Activated T-helper 9 cell treated with anti-CD3 and anti-CD28 coated beads, Interleukin-2, amount 50 U/mL, for 16 hours (primary cell): ENCODE results near the gene TFCP2.
"Not testable (repeated sequence)": the region's sequence is repeated elsewhere in the genome, so short reads cannot be mapped to it uniquely, and the experiment has no call there.

Experiments used
- DNase-seq: peaks from one replicate; pipeline ENCODE4 v3.0.0-alpha.2; 2020; ENCODE audit warnings: low read depth

TFCP2 gene

DNA sequence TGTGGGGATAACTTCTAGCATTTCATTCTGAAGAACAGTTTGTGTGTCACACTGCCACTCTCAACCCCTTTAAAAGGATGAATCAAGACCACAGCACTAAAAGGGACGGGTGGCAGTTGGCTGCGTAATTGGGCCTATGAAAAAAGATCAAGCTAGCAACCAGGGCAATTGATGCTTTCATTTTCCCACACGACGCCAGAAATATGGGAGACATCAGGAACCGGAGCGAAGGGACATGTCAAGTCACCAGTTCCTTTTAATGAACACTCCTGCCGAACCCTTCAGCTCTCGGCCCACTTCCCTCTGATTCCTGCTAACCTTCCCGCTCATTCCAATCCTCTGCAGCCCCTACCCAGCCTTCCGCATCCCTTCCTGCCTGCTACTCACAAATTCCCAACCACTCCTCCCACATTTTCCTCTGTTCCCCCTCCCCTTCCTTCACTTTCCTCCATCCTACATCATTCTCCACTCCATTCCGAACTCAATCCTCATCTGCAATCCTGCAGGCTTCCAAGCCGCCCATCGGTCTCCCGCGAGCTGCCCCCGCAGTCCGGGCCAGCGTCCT, 90.3 kb downstream of the TFCP2 start:
- no peak for DNase-seq

DNA sequence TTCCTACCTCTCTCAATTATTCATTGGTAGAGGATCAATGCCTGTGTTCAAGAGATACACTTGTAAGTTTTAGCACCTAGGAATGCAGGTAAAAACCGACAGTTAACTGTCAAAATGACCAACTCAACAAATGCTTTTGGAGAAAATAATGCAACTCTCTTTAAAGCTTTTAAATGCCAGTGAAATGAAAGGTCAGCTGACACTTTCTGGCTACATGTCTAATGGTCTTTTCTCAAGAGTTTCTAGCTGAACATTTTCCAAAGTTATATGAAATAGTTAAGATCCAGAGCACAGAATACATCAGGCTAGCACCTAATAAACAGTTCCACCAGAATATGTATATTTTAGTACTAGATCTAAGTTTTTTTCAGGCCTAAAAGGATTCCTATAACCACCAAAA, 91.5 kb downstream of the TFCP2 start:
- no peak for DNase-seq

DNA sequence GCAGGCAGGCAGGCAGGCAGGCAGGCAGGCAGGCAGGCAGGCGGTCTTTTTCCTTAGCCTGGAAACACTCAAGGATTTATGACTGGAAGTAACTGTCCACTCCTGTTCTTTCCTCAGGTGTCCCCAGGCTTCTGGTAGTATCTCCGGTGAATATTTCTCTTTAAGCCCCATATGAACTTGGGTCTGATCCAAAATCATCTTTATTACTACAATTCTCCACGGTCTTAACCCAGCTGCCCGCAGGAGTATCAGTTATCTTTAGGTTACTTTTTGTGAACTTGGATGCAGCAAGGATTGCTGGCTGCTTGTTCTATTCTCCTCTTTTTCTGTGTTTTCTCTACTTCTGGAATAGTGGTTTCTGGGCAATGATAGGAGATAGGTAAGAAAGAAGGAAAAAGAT, 92.8 kb downstream of the TFCP2 start:
- no peak for DNase-seq

DNA sequence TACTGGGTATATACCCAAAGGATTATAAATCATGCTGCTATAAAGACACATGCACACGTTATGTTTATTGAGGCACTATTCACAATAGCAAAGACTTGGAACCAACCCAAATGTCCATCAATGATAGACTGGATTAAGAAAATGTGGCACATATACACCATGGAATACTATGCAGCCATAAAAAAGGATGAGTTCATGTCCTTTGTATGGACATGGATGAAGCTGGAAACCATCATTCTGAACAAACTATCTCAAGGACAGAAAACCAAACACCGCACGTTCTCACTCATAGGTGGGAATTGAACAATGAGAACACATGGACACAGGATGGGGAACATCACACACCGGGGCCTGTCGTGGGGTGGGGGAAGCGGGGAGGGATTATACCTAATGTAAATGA, 94.1 kb downstream of the TFCP2 start:
- not testable (repeated sequence) for DNase-seq

DNA sequence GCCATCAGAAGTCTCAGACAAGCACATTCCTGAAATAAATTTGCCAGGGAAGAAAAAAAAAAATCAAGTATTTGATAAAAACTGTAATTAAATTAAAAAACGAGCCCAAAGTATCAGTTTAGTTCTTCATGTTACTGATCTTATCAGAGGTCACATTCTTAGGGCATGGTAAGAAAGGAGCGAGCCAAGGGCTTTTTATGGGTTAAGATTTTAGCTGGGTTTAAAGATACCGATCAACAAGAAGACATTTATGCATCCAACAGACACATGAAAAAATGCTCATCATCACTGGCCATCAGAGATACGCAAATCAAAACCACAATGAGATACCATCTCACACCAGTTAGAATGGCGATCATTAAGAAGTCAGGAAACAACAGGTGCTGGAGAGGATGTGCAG, 94.6 kb downstream of the TFCP2 start:
- not testable (repeated sequence) for DNase-seq

DNA sequence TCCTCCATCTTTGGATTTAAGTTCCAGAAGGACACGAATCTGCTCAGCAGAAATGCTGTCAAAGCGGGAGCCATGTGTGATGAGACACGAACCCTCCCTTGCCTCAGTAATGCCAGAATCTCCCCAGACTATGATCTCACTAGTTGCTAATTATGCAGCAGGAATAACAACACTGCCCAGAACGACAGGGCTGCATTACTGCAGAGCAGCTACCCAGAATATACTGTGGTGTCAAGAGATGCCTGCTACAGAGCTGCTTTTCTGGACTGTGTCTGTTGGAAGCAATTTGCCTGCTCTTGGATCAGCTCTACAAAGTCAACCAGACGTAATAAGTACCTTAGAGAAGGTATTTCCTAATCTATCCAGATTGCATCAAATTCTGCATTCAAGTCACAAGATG, 95.0 kb downstream of the TFCP2 start:
- DNase-seq = no peak

DNA sequence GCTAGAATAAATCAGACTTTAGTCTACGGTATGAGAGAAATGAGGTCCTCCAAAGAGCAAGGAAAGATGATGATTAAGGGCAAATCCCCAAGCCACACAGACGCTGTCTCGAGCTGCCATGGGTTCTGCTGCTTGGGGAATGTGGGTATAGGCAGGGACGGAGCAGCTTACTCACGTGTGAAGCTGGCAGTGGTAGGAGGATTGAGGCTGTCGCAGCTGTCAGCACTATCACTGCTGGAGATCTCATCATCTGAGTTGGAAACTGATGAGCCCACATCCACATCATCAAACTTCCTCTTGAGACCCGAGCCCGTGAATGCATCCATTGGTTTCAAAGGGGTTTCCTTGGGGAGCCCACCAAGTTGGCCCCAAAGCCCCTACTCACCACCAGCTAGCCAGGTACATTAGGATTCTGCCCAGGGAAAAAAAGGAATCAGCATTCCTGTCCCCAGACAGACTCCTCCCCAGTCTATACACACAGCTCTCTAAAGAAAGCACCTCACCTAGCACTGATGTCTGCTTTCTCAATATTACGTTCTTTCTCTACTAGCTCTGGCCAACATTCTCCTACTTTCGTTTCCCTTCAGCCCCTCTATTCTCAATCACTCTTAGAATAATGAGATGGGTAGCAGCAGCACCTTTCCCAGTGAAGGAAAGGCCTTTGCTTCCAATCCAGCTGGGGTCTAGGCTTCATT, 96.6 kb downstream of the TFCP2 start:
- no peak for DNase-seq

DNA sequence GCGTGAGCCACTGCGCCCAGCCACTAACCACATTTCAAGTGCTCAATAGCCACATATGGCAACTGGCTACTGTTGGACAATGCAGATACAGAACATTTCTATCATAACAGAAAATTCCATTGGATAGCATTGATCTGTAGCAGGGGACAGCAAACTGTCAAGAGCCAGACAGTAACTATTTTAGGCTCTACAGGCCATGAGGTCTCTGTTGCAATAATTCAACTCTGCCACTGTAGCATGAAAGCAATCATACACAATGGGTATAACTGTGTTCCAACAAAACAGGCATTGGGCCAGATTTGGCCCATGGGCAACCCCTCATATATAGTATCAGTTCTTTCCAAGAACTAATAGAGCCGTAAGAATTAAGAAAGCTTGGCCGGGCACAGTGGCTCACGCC, 97.5 kb downstream of the TFCP2 start:
- DNase-seq = no peak

DNA sequence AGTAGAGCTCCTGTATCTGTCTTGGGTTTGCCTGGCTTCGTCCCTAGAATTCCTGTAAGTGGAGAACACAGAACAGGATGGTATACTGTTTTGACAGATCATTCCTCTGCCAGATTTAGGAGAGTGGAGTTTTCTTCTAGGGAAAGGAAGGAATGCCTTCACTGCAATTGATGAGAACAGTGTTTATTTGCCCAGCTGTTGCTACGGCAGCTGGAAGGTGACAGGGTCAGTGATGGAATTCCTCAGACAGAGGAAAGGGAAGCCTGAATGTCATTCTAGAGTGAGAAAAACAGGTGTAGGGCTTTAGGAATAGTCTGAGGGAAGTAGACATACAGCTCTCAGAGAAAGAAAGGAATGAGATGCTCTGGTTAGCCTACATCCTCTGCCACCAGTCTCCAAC, 101.3 kb downstream of the TFCP2 start:
- DNase-seq = no peak

DNA sequence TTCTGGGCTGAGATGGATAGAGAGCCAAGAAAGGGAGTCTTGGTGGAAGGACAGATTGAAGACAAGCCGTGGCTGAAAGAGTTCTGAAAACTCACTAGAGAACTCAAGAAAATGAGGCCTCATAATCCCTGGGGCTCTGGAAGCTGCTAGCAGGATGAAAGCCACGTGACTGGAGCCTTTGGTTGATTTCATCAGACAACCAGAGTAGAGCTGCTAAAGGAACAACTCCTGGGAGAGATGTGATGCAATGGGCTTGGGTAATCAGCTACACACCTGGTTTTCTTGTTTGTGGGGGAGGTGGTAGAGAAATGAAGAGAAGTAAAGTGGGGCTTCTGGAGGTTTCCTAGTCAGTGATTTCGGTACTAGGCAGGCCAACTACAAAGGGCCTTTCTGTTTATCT, 102.9 kb downstream of the TFCP2 start:
- DNase-seq = no peak

DNA sequence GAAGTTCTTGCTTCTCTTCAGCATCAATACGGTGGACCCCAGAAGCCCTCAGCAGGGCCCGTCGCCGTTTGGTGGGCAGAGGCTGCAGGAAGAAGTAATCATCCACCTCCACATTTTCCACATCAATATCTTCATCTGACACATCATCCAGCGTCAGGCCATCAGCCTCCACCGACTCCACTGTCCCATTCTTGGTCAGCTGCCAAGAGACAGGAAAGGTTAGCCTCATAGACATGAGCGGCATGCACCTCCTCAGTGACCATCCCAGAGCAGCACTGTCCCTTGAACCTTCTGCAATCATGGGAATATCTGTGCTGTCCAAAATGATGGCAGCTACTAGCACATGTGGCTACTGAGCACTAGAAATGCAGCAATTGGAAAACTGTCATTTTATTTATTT, 105.2 kb downstream of the TFCP2 start:
- no peak for DNase-seq

DNA sequence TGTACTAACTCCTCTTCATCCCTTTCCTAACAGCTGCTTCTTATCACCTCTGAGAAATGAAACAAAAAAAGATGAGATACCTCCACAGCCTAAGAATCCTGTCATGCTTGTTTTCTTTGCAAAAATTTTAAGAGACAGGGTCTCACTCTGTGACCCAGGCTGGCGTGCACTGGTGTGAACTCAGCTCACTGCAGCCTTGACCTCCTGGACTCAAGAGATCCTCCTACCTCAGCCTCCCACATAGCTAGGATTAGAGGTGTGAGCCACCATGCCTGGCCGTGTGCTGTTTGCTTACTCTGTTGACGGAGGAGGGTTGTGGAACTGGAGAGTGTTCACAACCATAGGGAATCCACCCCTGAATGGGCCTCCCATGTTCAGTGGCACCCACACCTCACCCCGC, 105.7 kb downstream of the TFCP2 start:
- no peak for DNase-seq

DNA sequence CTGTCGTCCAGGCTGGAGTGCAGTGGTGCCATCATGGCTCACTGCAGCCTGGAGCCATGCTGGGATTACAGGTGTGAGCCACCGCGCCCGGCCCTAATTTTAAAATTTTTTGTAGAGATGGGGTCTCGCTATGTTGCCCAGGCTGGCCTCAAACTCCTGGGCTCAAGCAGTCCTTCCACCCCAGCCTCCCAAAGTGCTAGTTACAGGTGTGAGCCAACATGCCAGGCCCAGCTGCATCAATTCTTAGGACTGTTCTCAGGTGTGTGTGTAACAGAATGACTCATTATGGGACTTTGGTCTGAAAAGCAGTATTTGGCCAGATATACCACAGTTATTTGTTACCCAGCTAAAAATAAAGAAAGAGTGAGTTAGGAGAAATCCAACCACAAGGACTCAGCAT, 107.4 kb downstream of the TFCP2 start:
- DNase-seq = no peak

DNA sequence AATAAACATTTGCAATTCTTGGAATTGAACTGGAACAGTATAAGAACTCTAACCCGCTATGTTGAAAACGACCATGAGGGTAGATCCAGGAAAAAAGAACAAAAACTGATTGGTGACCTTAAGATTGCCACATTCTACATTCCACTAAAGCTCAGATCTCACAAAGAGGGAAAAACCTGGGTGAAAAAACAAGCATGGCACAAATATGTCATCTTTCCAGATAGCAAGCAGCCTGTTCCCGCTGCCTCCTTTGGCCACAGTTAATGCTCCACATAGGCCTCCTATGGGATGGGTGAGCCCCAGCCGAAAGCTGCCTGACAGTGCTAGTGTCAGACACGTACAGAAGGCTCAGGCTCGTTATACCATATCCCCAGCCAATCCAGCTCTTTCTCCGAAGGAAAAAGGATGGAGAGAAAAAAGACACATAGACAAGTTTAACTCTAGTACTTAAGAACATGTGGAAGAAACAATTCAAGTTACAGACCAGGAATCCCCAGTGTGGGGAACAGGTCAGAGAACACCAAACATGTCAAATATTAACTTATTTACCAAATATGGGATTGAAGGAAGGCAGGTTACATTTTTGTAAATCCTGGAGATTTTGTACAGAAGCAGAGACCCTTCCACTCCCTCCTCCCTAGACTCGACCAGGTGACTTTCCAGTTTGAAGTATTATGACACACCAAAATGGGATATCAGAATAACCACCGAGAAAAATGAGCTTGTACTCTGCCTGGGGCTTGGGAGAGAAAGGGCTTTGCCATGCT, 110.1 kb downstream of the TFCP2 start:
- DNase-seq = no peak

DNA sequence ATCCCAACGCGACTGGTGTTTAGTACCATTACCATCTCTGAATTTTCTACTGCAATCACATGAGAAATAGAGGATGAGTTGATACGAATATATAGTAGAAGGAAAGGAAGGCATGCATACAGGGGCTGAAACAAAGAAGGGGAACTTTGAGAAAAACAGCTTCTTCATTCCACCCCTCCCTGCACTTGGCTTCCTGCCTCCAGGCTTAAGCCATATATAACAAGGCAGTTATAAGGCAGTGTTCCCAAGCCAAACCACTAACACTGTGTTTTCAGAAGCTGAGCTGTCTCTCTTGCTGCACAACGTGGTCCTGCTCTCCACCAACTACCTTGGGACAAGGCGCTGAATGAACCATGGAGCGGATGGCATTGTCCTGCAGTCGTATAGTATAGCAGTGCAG, 113.8 kb downstream of the TFCP2 start:
- DNase-seq = no peak

DNA sequence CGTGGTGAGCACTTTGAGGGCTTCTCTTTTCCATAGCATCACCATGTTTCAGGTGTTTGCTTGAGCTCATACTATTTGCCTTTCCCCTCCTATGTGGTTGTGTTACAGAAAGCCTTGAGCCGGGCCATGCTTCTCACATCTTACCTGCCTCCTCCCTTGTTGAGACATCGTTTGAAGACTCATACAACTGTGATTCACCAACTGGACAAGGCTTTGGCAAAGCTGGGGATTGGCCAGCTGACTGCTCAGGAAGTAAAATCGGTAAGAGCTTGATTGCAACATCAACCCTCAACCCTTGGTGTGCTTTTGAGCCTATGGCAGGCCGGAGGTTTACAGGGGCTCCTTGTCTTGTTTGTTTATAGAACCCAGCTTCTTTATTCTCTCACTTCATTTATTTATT, 116.7 kb downstream of the TFCP2 start:
- DNase-seq = no peak

DNA sequence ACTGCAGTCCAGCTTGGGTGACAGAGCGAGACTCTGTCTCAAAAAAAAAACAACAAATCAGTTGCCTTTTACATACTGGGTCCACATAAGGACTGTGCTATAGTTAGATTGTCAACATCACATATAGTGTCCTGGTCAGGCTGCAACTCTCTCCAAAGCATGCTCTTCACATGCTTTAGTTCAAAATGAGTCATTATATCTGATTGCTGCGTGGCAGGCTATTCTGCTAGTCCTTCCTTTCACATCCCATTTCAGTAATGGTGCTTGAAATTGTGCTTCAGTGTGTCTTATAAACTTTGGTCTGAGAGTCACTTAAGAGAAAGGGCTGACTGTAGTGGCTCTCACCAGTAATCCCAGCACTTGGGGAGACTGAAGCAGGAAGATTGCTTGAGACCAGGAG, 117.9 kb downstream of the TFCP2 start:
- DNase-seq = no peak

DNA sequence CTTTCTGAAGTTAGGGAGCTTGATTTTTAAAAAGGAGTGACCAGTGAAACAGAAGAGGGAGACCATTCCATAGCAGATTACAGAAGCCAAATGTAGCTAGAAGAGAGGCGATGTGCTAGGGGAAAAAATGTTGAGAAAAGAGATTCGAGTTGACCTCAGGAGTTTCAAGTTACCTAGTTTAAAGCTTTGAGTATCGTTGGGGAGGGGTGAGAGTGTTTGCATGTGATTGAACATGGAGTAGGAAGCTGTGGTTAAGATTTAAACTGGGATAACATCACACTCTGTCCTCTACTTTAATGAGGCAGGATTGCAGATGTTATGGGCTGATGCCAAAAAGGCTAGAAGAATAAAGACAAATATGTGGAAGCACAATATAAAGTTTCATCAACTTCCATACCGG, 121.1 kb downstream of the TFCP2 start:
- DNase-seq = no peak

DNA sequence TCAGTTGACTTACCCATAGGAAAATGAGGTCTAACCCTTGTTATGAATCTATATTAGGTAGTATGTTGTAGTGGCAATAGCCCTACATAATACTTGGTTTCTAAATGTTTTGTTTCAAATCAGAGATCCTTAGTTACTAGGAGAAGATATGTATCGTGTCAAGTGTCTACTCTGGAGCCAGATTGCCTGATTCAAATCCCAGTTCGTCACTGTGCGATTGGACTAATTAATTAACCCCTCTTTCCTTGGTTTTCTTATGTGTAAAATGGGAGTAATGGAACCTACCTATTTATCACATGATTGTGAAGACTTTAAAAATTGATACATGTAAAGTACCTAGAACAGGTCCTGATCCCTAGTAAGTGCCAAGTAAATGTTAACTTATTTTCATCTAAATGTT, 123.4 kb downstream of the TFCP2 start:
- no peak for DNase-seq

DNA sequence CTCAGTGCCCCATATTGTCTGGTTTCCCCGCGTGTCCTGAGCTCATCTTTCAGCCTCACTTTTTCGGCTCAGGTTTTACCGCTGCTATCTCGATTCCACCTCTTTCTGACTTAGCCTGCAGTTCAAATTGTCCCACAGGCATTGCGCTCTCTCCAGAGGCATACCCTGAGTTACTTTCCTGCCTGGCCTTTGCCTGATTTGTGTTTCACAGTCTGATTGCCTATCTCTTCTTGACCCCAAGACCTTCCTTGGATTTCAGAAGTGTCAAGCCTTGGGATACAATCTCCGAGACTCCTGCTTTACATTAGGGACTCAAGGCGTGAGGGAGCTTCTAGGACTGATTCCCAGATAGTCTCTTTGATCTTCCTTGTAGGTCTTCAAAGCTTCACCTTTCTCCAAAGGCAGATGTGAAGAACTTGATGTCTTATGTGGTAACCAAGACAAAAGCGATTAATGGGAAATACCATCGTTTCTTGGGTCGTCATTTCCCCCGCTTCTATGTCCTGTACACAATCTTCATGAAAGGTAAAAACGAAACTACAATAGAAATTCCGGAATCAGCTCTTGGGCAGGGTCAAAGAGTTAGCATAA, 124.2 kb downstream of the TFCP2 start:
- no peak for DNase-seq

DNA sequence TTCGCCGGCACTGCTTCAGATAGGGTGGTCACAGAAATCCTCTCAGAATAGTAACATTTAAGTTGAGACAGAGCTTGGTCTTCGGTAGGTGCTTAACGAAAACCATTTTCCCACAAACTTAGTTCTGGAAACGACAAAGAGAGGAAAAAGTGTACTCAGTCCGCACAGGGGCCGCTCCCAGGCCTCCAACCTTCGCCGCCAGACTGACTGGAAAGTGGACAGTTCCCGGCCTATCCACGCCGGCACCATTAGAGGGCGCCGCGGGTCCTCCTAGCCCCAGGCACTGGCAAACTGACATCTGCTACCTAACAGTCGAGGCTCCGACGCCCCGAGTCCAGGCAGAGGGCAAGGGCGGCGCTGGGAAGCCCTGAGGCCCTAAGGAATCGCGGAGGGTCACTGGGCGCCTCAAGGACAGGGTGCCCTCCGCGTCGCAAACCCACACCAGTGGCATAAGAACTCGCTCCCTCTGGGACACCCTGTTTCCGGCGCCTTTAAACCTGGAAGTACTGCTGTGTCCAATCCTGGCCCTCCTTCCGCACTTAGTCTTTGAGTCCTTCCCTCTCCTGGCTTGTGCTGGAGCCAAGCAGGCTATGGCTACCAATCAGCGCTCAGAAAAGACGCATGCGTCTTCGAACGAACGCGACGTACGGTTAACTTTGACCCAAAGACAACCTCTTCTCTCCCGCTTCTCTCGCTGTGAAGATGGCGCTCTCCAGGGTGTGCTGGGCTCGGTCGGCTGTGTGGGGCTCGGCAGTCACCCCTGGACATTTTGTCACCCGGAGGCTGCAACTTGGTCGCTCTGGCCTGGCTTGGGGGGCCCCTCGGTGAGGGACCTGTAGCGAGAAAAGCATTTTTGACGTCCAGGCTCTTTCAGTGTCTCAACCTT, 125.0 kb downstream of the TFCP2 start, which contains the start of gene LETMD1:
Gene LETMD1, plus strand, starts transcription at position 673 of the 886 bp plus-strand sequence. Its CDS starts 30 bp downstream, at position 703.
- DNase-seq = peak; percentile 82
